Lung (tissue), 12 donors: ENCODE results near the gene ZEB2. TPM values are rescaled to one million over a fixed set of nuclear protein-coding genes. Genes with fewer than 3 reads are reported as not detected.

Source experiments
- ATAC-seq: fragments of 200-7000 bp; cut with Tn5 transposase; one replicate; pipeline ENCODE4 v1.9.1; 2020; ENCODE audit warnings: moderate number of reproducible peaks; ENCODE audit not compliant: insufficient read depth, low FRiP score
- DNase-seq, 3 donors: peaks; one replicate each; pipeline ENCODE4 v3.0.0-alpha.2; 2013 to 2017
- H3K27ac ChIP-seq, 2 donors: one replicate each; pipeline ENCODE4 v1.5.1; 2013; ENCODE audit warnings: mild to moderate bottlenecking in 2 of 2, moderate library complexity in 2 of 2, control low read depth in 1 of 2, inconsistent platforms in 1 of 2, low read depth in 1 of 2, low read length in 1 of 2
- H3K27me3 ChIP-seq, 3 donors: one replicate each; pipeline ENCODE4 v1.5.1; 2013; ENCODE audit warnings: low read length in 2 of 3; ENCODE audit not compliant: control insufficient read depth in 3 of 3, insufficient read depth in 3 of 3
- H3K36me3 ChIP-seq, 4 donors: one replicate each; pipeline ENCODE4 v1.5.1; 2013; ENCODE audit warnings: low read length in 4 of 4, mild to moderate bottlenecking in 1 of 4, moderate library complexity in 1 of 4; ENCODE audit not compliant: control insufficient read depth in 4 of 4, insufficient read depth in 4 of 4
- H3K4me1 ChIP-seq, 5 donors: one replicate each; pipeline ENCODE4 v1.5.1; 2013; ENCODE audit warnings: low read length in 5 of 5, mild to moderate bottlenecking in 2 of 5, moderate library complexity in 1 of 5; ENCODE audit not compliant: control insufficient read depth in 5 of 5, insufficient read depth in 5 of 5
- H3K4me3 ChIP-seq: one replicate; pipeline ENCODE4 v1.5.1; 2013; ENCODE audit warnings: mild to moderate bottlenecking, control low read depth, moderate library complexity
- H3K9ac ChIP-seq, 2 donors: one replicate each; pipeline ENCODE4 v1.5.1; 2013; ENCODE audit warnings: low read length in 2 of 2, control low read depth in 1 of 2; ENCODE audit not compliant: insufficient read depth in 1 of 2
- H3K9me3 ChIP-seq, 4 donors: one replicate each; pipeline ENCODE4 v1.5.1; 2013; ENCODE audit warnings: low read length in 3 of 4, mild to moderate bottlenecking in 1 of 4, moderate library complexity in 1 of 4; ENCODE audit not compliant: control insufficient read depth in 4 of 4, insufficient read depth in 3 of 4
- CTCF ChIP-seq: IDR thresholded peaks from 2 replicates; pipeline ENCODE4 v1.5.1; 2012; ENCODE audit warnings: mild to moderate bottlenecking; ENCODE audit errors: control extremely low read depth, extremely low read depth
- WGBS, 2 donors: extraction: QIAGEN DNeasy Blood & Tissue Kit; methylation state at CpG; one replicate each; pipeline ENCODE4 v1.1.7; 2013; 5-methylcytosine and 5-hydroxymethylcytosine counted together
- polyA plus RNA-seq, 2 donors: library from polyadenylated mRNA; stranded (reverse); fragments of 200-250 nt; gene quantifications; one replicate each; pipeline ENCODE4 v1.2.1, GENCODE V29; 2013
- total RNA-seq, 2 donors: library from RNA; depleted of rRNA in 1 of 2; stranded (reverse); fragments of >200 nt in 1 of 2; gene quantifications; one replicate each; pipeline ENCODE4 v1.2.1, GENCODE V29; 2014 to 2021
- donor health status: control.
- donor health status: control.
- donor health status: Bipolar disorder and iron deficiency.
- donor health status: healthy.
- donor health status: DM: yes; HTN: yes; CAD: no.

Gene ZEB2
- total and polyA plus RNA-seq, 4 donors = 27.0 to 332 (median 127) TPM

GRCh38 chr2:144421606-144422510 lies 98.1 kb downstream of the ZEB2 start:
- DNase-seq (no peak), ATAC-seq (no peak)
- peaks cover 0 to 68% (median 27%) of the 10 kb centered on the region in 4 donors for H3K36me3 ChIP-seq
- H3K9ac ChIP-seq = no peak overlapping the region
- no peak overlapping the region for H3K4me3 ChIP-seq
- no peaks in the 10 kb centered on the region for H3K27me3 ChIP-seq
- 97 to 100% methylated on average over 1 of the region's 1 CpG for WGBS, 2 donors
- H3K9me3 ChIP-seq = no peaks in the 10 kb centered on the region
- H3K4me1 ChIP-seq = peaks cover 0 to 17% (median 11%) of the 10 kb centered on the region in 5 donors
- H3K27ac ChIP-seq = peak overlapping the region in 1 of 2 donors; percentile 9
- no peak for TF ChIP-seq CTCF

- DNase-seq (no peak), ATAC-seq (no peak)
- Histone ChIP-seq H3K27ac (no peak overlapping the region), H3K4me3 (no peak overlapping the region), H3K9me3 (no peaks in the 10 kb centered on the region), H3K4me1 (peaks cover 0 to 6% (median 3%) of the 10 kb centered on the region in 5 donors), H3K9ac (no peak overlapping the region), H3K27me3 (no peaks in the 10 kb centered on the region), H3K36me3 (peaks cover 0 to 75% (median 32%) of the 10 kb centered on the region in 4 donors)
- 95 to 98% methylated on average over 3 of the region's 3 CpGs for WGBS, 2 donors
- no peak for TF ChIP-seq CTCF
These were observed 100.7 kb downstream of the ZEB2 start for GRCh38 chr2:144419218-144419617.

- TF ChIP-seq CTCF = no peak
- Histone ChIP-seq H3K27ac (no peak overlapping the region), H3K9ac (no peak overlapping the region), H3K4me1 (peaks cover 0 to 22% (median 9%) of the 10 kb centered on the region in 5 donors), H3K27me3 (no peaks in the 10 kb centered on the region), H3K9me3 (no peaks in the 10 kb centered on the region), H3K4me3 (no peak overlapping the region), H3K36me3 (peaks cover 0 to 50% (median 23%) of the 10 kb centered on the region in 4 donors)
- 78 to 80% methylated on average over 4 of the region's 4 CpGs for whole genome bisulfite sequencing, 2 donors
- DNase-seq = no peak
- ATAC-seq = no peak
These were observed 104.5 kb downstream of the ZEB2 start for GRCh38 chr2:144415386-144415785.
